Breast epithelium (tissue), 4 donors: ENCODE results near the gene ITGB6. TPM values are rescaled to one million over a fixed set of nuclear protein-coding genes. Genes with fewer than 3 reads are reported as not detected.
A peak's percentile ranks its signal among the peaks of the same experiment; 100 is the strongest.

ENCODE experiments used
- DNase-seq, 2 donors: peaks; one replicate each; pipeline ENCODE4 v3.0.0-alpha.2; 2019; ENCODE audit warnings: low spot score in 2 of 2
- H3K27ac ChIP-seq, 2 donors: fragments of 200-600 bp; sonication (generic) in 1 of 2; one replicate each; pipeline ENCODE4 v1.5.1; 2016 to 2019; ENCODE audit warnings: mild to moderate bottlenecking in 1 of 2
- H3K27me3 ChIP-seq, 2 donors: fragments of 200-600 bp; sonication (generic) in 1 of 2; one replicate each; pipeline versions ENCODE4 v1.5.1 to v1.6.0; 2017 to 2019; ENCODE audit warnings: control low read depth in 1 of 2, mild to moderate bottlenecking in 1 of 2
- H3K36me3 ChIP-seq: fragments of 200-600 bp; one replicate; pipeline ENCODE4 v1.5.1; 2019
- H3K4me1 ChIP-seq, 2 donors: fragments of 200-600 bp; sonication (generic); one replicate each; pipeline ENCODE4 v1.5.1; 2016 to 2019; ENCODE audit warnings: control low read depth in 1 of 2
- H3K4me3 ChIP-seq, 3 donors: fragments of 200-600 bp; sonication (generic); 1 replicate in 2 of 3; 2 replicates in 1 of 3; pipeline ENCODE4 v1.5.1; 2016 to 2019; ENCODE audit warnings: mild to moderate bottlenecking in 3 of 3, moderate library complexity in 2 of 3
- H3K9me3 ChIP-seq, 2 donors: fragments of 200-600 bp; sonication (generic) in 1 of 2; one replicate each; pipeline ENCODE4 v1.5.1; 2016 to 2019; ENCODE audit warnings: control low read depth in 1 of 2
- POLR2A ChIP-seq: fragments of 450-650 bp; IDR thresholded peaks from one replicate; pipeline ENCODE4 v1.6.1; 2016; ENCODE audit warnings: antibody characterized with exemption, mild to moderate bottlenecking, moderate library complexity
- POLR2AphosphoS5 ChIP-seq, 3 donors: sonication (generic); formaldehyde crosslinking; IDR thresholded peaks; one replicate each; pipeline ENCODE4 v1.6.1; 2017; ENCODE audit warnings: antibody characterized with exemption in 3 of 3
- intact Hi-C: fragments of 100-400 bp; cut with DNase I; formaldehyde crosslinking; loops from one replicate; pipeline ENCODE4 v1.15.1; 2023; ENCODE audit warnings: low total_unique reads
- total RNA-seq, 3 donors: library from RNA; depleted of rRNA; stranded (reverse); fragments of >200 nt; gene quantifications; one replicate each; pipeline ENCODE4 v1.1.0, GENCODE V29; 2016
- TF ChIP-seq, protein P1 (sequence below), 3 donors: fragments of 450-650 bp; IDR thresholded peaks; one replicate each; pipeline ENCODE4 v1.5.1; 2016 to 2017; ENCODE audit warnings: antibody characterized with exemption in 3 of 3, mild to moderate bottlenecking in 3 of 3, moderate library complexity in 3 of 3

ITGB6 gene
- total RNA-seq, 3 donors from 2014 or later: 0.16 to 46.1 (median 16.7) TPM

DNA sequence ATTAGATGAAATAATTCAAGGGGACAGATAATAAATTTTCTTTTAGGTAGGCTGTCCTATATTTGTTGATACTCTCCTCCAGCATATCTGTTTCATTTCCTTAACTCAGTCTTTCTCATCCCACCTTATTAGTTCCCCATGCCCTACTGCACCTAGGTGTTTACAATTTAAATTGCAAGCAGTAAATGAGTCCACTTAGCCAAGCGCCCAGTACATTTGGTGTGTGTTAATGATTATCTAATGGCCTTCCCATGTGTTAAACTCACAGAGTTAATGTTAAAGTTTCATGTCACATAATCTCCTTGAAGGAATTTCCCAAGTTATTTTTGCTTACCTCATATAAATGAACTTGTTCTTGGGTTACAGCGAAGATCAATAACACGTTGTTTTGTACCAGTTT lies 31.2 kb downstream of the ITGB6 start:
- no peak for DNase-seq
- no peak overlapping the region for H3K27ac ChIP-seq
- peaks cover 0 to 8% of the 10 kb centered on the region in 2 donors for H3K4me1 ChIP-seq
- intact Hi-C loops: no loop called here
- H3K36me3 ChIP-seq: no peaks in the 10 kb centered on the region
- H3K4me3 ChIP-seq: no peak overlapping the region
- H3K27me3 ChIP-seq: no peaks in the 10 kb centered on the region
- H3K9me3 ChIP-seq: no peaks in the 10 kb centered on the region
- TF ChIP-seq POLR2A (no peak), POLR2AphosphoS5 (IDR thresholded peaks at IDR 0.05) (no peak)
- TF ChIP-seq, protein P1, sequence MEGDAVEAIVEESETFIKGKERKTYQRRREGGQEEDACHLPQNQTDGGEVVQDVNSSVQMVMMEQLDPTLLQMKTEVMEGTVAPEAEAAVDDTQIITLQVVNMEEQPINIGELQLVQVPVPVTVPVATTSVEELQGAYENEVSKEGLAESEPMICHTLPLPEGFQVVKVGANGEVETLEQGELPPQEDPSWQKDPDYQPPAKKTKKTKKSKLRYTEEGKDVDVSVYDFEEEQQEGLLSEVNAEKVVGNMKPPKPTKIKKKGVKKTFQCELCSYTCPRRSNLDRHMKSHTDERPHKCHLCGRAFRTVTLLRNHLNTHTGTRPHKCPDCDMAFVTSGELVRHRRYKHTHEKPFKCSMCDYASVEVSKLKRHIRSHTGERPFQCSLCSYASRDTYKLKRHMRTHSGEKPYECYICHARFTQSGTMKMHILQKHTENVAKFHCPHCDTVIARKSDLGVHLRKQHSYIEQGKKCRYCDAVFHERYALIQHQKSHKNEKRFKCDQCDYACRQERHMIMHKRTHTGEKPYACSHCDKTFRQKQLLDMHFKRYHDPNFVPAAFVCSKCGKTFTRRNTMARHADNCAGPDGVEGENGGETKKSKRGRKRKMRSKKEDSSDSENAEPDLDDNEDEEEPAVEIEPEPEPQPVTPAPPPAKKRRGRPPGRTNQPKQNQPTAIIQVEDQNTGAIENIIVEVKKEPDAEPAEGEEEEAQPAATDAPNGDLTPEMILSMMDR (IDR thresholded peaks at IDR 0.05): no peak

DNA sequence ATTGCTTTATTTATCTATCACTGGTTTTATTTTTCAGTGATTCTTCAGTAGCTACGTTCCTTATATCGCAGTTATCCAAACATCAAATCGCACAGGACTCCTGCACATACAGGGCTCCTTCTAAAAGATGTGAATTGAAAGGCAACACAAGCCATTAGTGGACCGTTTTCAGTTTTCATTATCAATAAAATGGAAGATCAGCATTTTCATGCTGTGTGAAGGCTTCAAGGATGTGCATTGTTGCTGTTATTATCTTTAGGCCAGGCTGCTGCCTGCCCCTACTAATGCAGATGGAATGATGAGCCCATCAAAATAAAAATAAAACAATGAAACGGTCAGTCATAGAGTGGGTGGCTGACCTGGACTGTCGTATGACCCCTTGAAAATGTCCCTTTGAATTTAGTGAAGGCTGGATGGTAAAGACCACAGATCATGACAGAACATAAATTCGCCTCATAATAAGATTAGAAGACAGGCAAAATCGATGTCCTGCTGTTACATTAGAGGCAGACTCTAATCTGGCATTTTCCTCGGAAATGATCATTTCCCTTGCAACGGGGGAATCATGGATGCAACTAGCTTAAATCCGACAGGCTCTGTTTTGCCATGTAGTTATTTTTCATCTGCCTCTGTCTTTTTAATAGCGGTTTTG lies 32.9 kb downstream of the ITGB6 start:
- Histone ChIP-seq H3K27me3 (no peaks in the 10 kb centered on the region), H3K36me3 (no peaks in the 10 kb centered on the region), H3K9me3 (no peaks in the 10 kb centered on the region), H3K27ac (peak overlapping the region in 1 of 2 donors; percentile 7), H3K4me1 (peaks cover 0 to 8% of the 10 kb centered on the region in 2 donors), H3K4me3 (no peak overlapping the region)
- TF ChIP-seq, protein P1 (IDR thresholded peaks at IDR 0.05): no peak
- TF ChIP-seq POLR2A (no peak), POLR2AphosphoS5 (IDR thresholded peaks at IDR 0.05) (no peak)
- intact Hi-C loops: no loop called here
- no peak for DNase-seq

DNA sequence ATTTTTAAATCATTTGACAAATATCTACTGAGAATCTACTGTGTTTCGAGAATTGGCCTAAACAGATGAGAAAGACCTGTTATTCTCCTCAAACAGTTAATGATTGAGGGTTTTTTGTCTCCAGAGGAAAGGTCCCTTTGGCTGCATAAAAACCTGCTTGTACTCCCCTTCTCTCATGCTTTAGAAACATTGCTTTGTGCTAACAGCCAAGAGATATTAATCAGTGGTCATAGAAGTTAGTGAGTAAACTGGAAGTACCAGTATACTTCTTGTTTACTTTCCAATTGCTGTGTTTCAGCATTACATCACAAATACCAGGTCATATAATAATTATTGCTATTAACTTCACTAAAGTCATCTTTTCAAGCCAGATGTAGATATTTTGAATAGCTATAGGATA lies 34.1 kb downstream of the ITGB6 start:
- DNase-seq: no peak
- peak overlapping the region; percentile 57 to 66 for H3K27ac ChIP-seq
- H3K36me3 ChIP-seq: no peaks in the 10 kb centered on the region
- no peaks in the 10 kb centered on the region for H3K27me3 ChIP-seq
- intact Hi-C loops: no loop called here
- no peak overlapping the region for H3K4me3 ChIP-seq
- no peaks in the 10 kb centered on the region for H3K9me3 ChIP-seq
- H3K4me1 ChIP-seq: peaks cover 0 to 8% of the 10 kb centered on the region in 2 donors
- TF ChIP-seq, protein P1 (IDR thresholded peaks at IDR 0.05): no peak
- TF ChIP-seq POLR2AphosphoS5 (IDR thresholded peaks at IDR 0.05) (no peak), POLR2A (no peak)

DNA sequence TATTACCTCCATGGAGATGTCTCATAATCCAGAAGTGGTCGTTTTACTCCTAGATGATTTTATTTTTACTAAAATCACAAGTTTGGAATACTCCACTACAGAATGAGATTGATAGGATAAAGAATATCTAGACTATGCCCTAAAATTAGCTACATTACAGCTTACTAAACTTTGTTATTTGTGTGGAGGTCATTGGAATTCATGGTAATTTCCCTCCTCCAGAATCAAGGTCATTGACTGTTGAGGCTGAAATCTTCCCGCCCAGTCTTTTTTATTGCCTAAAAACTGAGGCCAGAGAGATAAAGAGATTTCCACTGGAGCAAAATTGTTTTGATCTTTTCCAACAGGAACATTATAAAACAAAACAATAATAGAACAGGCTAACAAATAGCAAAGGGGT lies 35.0 kb downstream of the ITGB6 start:
- Histone ChIP-seq H3K27me3 (no peaks in the 10 kb centered on the region), H3K9me3 (no peaks in the 10 kb centered on the region), H3K4me1 (peaks cover 0 to 8% of the 10 kb centered on the region in 2 donors), H3K4me3 (no peak overlapping the region), H3K27ac (peak overlapping the region; percentile 19 to 66), H3K36me3 (no peaks in the 10 kb centered on the region)
- no peak for DNase-seq
- TF ChIP-seq POLR2A: no peak
- no peak for TF ChIP-seq POLR2AphosphoS5 (IDR thresholded peaks at IDR 0.05)
- TF ChIP-seq, protein P1 (IDR thresholded peaks at IDR 0.05): no peak
- intact Hi-C loops: no loop called here

DNA sequence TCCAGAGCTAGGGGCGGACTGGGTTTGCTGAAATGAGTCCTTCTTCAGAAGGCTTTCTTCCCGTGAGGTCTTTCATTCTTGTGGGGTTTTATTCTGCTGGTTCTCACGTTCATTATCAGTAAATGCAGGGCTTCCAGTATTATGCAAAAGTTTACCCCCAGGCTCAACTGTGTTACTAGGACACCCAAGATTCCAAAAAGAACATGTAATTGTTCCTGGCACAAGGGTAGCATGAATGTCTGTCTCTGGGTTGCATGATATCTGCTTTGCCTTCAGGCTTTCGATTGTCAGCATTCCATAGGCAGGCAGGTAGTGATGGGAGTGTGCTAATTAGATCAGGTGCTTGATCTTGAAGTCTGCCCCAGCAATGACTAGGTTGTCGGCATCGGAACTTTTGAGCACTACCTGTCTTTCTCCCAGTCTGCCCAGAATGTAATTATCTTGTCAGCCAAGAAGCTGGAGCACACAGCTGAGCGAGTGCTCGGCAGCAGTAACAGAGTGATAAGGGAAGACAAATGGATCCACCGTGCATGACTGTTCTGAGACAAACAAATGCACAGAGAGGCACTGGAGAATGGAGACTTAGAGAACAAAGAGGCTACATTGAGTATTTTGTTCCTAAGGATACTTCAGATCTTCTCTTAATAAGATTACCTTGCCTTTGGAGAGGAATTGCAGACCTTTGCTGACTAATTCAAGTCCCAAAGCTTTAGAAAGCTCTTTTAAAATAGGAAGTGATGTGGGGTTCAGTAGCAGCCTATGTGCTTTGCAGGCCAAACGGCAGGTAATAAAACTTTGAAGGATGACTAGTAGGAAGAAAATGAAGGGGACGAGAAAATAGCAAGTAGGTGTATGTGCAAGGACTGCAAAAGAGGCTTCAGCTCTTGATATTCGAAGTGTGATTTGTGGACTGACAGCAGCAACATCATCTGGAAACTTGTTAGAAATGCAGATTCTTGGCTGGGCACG lies 41.9 kb downstream of the ITGB6 start:
- DNase-seq: peak in 1 of 2 donors; percentile 35
- H3K36me3 ChIP-seq: no peaks in the 10 kb centered on the region
- peak overlapping the region; percentile 68 to 85 for H3K27ac ChIP-seq
- intact Hi-C loops: no loop called here
- H3K27me3 ChIP-seq: no peaks in the 10 kb centered on the region
- H3K4me3 ChIP-seq: no peak overlapping the region
- TF ChIP-seq POLR2A (no peak), POLR2AphosphoS5 (IDR thresholded peaks at IDR 0.05) (no peak)
- TF ChIP-seq, protein P1 (IDR thresholded peaks at IDR 0.05): no peak
- no peaks in the 10 kb centered on the region for H3K9me3 ChIP-seq
- H3K4me1 ChIP-seq: no peaks in the 10 kb centered on the region
